ENCODE measurements around the gene GPSM3. TPM values are rescaled to one million over a fixed set of nuclear protein-coding genes. Genes with fewer than 3 reads are reported as not detected.

GPSM3 gene
- total and polyA plus RNA-seq, 2 donors from 2014 or later = 6.2 to 28.1 TPM

- peak overlapping the region; percentile 88 to 98 for H3K27ac ChIP-seq (ENCODE audit: low read depth in 2 of 2, low read length in 2 of 2)
- DNase-seq (peak in 4 of 5 donors; percentile 66 to 84 (median 78)), FAIRE-seq (no peak)
- peak overlapping the region; percentile 32 to 82 (median 37) for H3K9ac ChIP-seq (ENCODE audit: low read length in 3 of 3)
- H3K36me3 ChIP-seq (ENCODE audit: control insufficient read depth in 2 of 3, insufficient read depth in 3 of 3, low read length in 3 of 3) = peaks cover 5 to 19% (median 10%) of the 10 kb centered on the region in 3 donors
- intact Hi-C loops (cut with DNase I) = no loop called here
- no peak for TF ChIP-seq CTCF (IDR thresholded peaks at IDR 0.05; ENCODE audit: borderline replicate concordance, extremely low read depth, insufficient read depth)
- H3K4me1 ChIP-seq (ENCODE audit: control insufficient read depth in 2 of 3, insufficient read depth in 2 of 3, low read depth in 1 of 3, low read length in 3 of 3) = peaks cover 4 to 20% (median 13%) of the 10 kb centered on the region in 3 donors
- peak overlapping the region; percentile 89 to 99 (median 96) for H3K4me3 ChIP-seq (ENCODE audit: low read length in 3 of 3)
- H3K27me3 ChIP-seq (ENCODE audit: control insufficient read depth, insufficient read depth, low read length) = no peaks in the 10 kb centered on the region
- no peaks in the 10 kb centered on the region for H3K9me3 ChIP-seq (ENCODE audit: control insufficient read depth in 2 of 3, insufficient read depth in 1 of 3, low read length in 3 of 3)
Measured at GRCh38 chr6:32152769-32153563, 39.5 kb downstream of the GPSM3 start.

- FAIRE-seq = no peak
- peak in 3 of 5 donors; percentile 37 to 76 (median 46) for DNase-seq
- Histone ChIP-seq H3K27ac (ENCODE audit: low read depth in 2 of 2, low read length in 2 of 2) (no peak within 1 kb of the TSS), H3K4me3 (ENCODE audit: low read length in 3 of 3) (peak within 1 kb of the TSS; percentile 36 to 99 (median 96)), H3K27me3 (ENCODE audit: control insufficient read depth, insufficient read depth, low read length) (no peaks in the 10 kb centered on the region), H3K4me1 (ENCODE audit: control insufficient read depth in 2 of 3, insufficient read depth in 2 of 3, low read depth in 1 of 3, low read length in 3 of 3) (peaks cover 4 to 20% (median 13%) of the 10 kb centered on the region in 3 donors), H3K36me3 (ENCODE audit: control insufficient read depth in 2 of 3, insufficient read depth in 3 of 3, low read length in 3 of 3) (peaks cover 0 to 13% (median 4%) of the 10 kb centered on the region in 3 donors), H3K9ac (ENCODE audit: low read length in 3 of 3) (peak within 1 kb of the TSS in 2 of 3 donors; percentile 37 to 82), H3K9me3 (ENCODE audit: control insufficient read depth in 2 of 3, insufficient read depth in 1 of 3, low read length in 3 of 3) (no peaks in the 10 kb centered on the region)
- TF ChIP-seq CTCF (IDR thresholded peaks at IDR 0.05; ENCODE audit: borderline replicate concordance, extremely low read depth, insufficient read depth) = no peak
- intact Hi-C loops (cut with DNase I) = no loop called here
Measured at GRCh38 chr6:32151863-32152768, 40.3 kb downstream of the GPSM3 start, which contains the start of gene PRRT1. TSS of gene PRRT1 (minus strand) at chr6:32151939. CDS start at chr6:32151827, 112 bp downstream.

GRCh38 chr6:32151181-32151862, 41.1 kb downstream of the GPSM3 start:
- H3K27ac ChIP-seq (ENCODE audit: low read depth in 2 of 2, low read length in 2 of 2) = no peak overlapping the region
- H3K4me3 ChIP-seq (ENCODE audit: low read length in 3 of 3) = peak overlapping the region; percentile 34 to 55 (median 36)
- peaks cover 0 to 6% (median 3%) of the 10 kb centered on the region in 3 donors for H3K36me3 ChIP-seq (ENCODE audit: control insufficient read depth in 2 of 3, insufficient read depth in 3 of 3, low read length in 3 of 3)
- H3K4me1 ChIP-seq (ENCODE audit: control insufficient read depth in 2 of 3, insufficient read depth in 2 of 3, low read depth in 1 of 3, low read length in 3 of 3) = peaks cover 4 to 20% (median 13%) of the 10 kb centered on the region in 3 donors
- no peaks in the 10 kb centered on the region for H3K27me3 ChIP-seq (ENCODE audit: control insufficient read depth, insufficient read depth, low read length)
- no peaks in the 10 kb centered on the region for H3K9me3 ChIP-seq (ENCODE audit: control insufficient read depth in 2 of 3, insufficient read depth in 1 of 3, low read length in 3 of 3)
- peak in 2 of 5 donors; percentile 52 to 69 for DNase-seq
- no peak for TF ChIP-seq CTCF (IDR thresholded peaks at IDR 0.05; ENCODE audit: borderline replicate concordance, extremely low read depth, insufficient read depth)
- no peak for FAIRE-seq
- intact Hi-C loops (cut with DNase I) = no loop called here
- peak overlapping the region in 1 of 3 donors; percentile 1 for H3K9ac ChIP-seq (ENCODE audit: low read length in 3 of 3)

Measured in kidney (tissue), 14 donors.